ENCODE measurements around the gene CDH4. TPM values are rescaled to one million over a fixed set of nuclear protein-coding genes. Genes with fewer than 3 reads are reported as not detected.

CDH4 gene
- total and polyA plus RNA-seq, 9 of the 15 experiments (the other 6 are each of a cell fraction or from before 2014, with no cell fraction given), result 0.04 TPM; not detected in 8

DNA sequence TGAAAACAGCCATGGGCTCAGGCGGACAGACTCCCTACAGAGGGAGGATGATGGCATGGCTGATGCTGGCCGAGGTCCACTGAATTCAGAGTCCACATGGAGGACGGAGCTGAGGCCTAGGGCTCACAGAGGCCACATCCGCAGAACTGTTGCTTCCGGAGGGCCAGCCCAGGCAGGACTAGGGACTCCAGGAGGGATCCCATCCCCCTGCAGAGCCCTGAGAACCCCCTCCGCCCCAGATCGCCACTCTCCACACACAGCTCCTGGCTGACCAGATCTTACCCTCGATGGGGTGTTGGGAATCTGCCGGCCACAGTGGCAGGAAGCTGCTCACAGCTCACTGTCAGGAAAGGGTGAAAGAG lies 414.4 kb downstream of the CDH4 start:
- no peak overlapping the region for H3K27ac ChIP-seq (ENCODE audit: extremely low read depth, low read depth, low read length)
- no peaks in the 10 kb centered on the region for H3K4me1 ChIP-seq (replicated peaks in 1 of 2; ENCODE audit: control insufficient read depth in 2 of 2, insufficient read depth in 2 of 2, low read length in 2 of 2)
- no peak overlapping the region for H2AFZ ChIP-seq (ENCODE audit: low read depth, low read length)
- intact Hi-C loops (cut with micrococcal nuclease) (no loop called here), in situ Hi-C loops (cut with MboI) (no loop called here)
- no TSS peak for BruUV-seq (replicated peaks)
- no peak overlapping the region for H3K4me3 ChIP-seq
- peaks cover 6% of the 10 kb centered on the region; the same call in 1 of the 2 replicates for H4K20me1 ChIP-seq (replicated peaks; ENCODE audit: control insufficient read depth, insufficient read depth, low read length)
- H3K9me1 ChIP-seq (ENCODE audit: control insufficient read depth, insufficient read depth, low read length), result no peaks in the 10 kb centered on the region
- DNase-seq (ENCODE audit: extremely low read depth in 1 of 4, low spot score in 3 of 4) (no peak), FAIRE-seq (no peak), ATAC-seq (no peak)
- no peak overlapping the region for H3K9ac ChIP-seq (ENCODE audit: insufficient read depth in 1 of 2, low read depth in 2 of 2, low read length in 2 of 2)
- CTCF ChIA-PET (ENCODE audit: low intra/inter-chr PET ratio), result no interaction called here
- no peak for TF ChIP-seq CC2D1A (IDR thresholded peaks at IDR 0.05)
- no peak for TF ChIP-seq CREBBP (IDR thresholded peaks at IDR 0.05; ENCODE audit: low read depth, low read length)
- no peak for TF ChIP-seq DIDO1 (tag; IDR thresholded peaks at IDR 0.05; ENCODE audit: low read depth)
- no peak for TF ChIP-seq MBD1 (CRISPR knock-in tag; IDR thresholded peaks at IDR 0.05)
- no peaks in the 10 kb centered on the region for H3K36me3 ChIP-seq (ENCODE audit: control insufficient read depth, insufficient read depth, low read length)
- 0% methylated on average over 6 of the region's 9 CpGs for WGBS (ENCODE audit: insufficient coverage, low coverage, missing lambda C conversion rate)
- H3K4me2 ChIP-seq (ENCODE audit: insufficient read depth, low read length), result no peak overlapping the region
- peaks cover 15 to 74% of the 10 kb centered on the region in 2 experiments; a peak in 3 of 5 replicates for H3K27me3 ChIP-seq (ENCODE audit: control insufficient read depth in 2 of 2, insufficient read depth in 2 of 2, low read length in 2 of 2)
- POLR2A ChIA-PET, result no interaction called here
- no peaks in the 10 kb centered on the region for H3K79me2 ChIP-seq (ENCODE audit: control insufficient read depth, insufficient read depth, low read length)
- no peaks in the 10 kb centered on the region for H3K9me3 ChIP-seq (replicated peaks; ENCODE audit: control insufficient read depth, insufficient read depth, low read depth, low read length)
